ENCODE measurements around the gene IFNL4. TPM values are rescaled to one million over a fixed set of nuclear protein-coding genes. Genes with fewer than 3 reads are reported as not detected.

The IFNL4 gene
- total and polyA plus RNA-seq, 9 of the 15 experiments (the other 6 are each of a cell fraction or from before 2014, with no cell fraction given): not detected

- TF ChIP-seq CCNT2 (IDR thresholded peaks at IDR 0.05; ENCODE audit: borderline replicate concordance, extremely low read depth, insufficient read length, low read depth, low read length): no peak
- no peak for TF ChIP-seq BHLHE40 (IDR thresholded peaks at IDR 0.05; ENCODE audit: low read length)
- TF ChIP-seq STAT5B (CRISPR knock-in tag; IDR thresholded peaks at IDR 0.05): no peak
- no peak for TF ChIP-seq DEAF1 (CRISPR knock-in tag; IDR thresholded peaks at IDR 0.05)
- TF ChIP-seq ZNF263 (CRISPR knock-in tag; IDR thresholded peaks at IDR 0.05; ENCODE audit: borderline replicate concordance): no peak
- TF ChIP-seq GTF3C2 (IDR thresholded peaks at IDR 0.05; ENCODE audit: borderline replicate concordance, extremely low read depth, insufficient read length): no peak
- no peak for TF ChIP-seq CC2D1A (IDR thresholded peaks at IDR 0.05)
Measured at GRCh38 chr19:39296055-39296645, 47.5 kb upstream of the IFNL4 start, which contains the start of gene IFNL1 (continued).

All from K562 (cell line).